ENCODE results near the gene MPHOSPH9. TPM values are rescaled to one million over a fixed set of nuclear protein-coding genes. Genes with fewer than 3 reads are reported as not detected.

MPHOSPH9 gene
- total and polyA plus RNA-seq, 2 donors (not counting 1 experiment from before 2014, with no cell fraction given), result 17.2 to 50.5 TPM

DNA sequence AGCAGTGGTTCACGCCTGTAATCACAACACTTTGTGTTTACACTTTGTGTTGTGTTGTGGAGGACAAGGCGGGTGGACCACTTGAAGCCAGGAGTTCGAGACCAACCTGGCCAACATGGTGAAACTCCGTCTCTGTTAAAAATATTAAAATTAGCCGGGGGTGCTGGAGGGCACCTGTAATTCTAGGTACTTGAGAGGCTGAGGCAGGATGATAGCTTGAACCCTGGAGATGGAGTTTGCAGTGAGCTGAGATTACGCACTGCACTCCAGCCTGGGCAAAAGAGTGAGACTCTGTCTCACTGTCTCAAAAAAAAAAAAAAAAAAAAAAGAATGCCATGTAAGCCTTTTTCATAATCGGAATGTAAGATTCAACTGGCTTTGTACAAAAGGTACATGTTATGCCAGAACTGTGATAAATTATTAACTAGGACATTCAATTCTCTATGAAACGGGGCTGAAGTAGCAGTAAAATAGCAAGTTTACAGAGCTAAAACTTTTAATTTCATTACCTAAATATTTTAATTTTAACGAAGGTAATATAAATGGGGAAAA is 68.2 kb downstream of the MPHOSPH9 start:
- Histone ChIP-seq H3K9ac (ENCODE audit: insufficient read depth, low read length) (no peak overlapping the region), H3K27me3 (ENCODE audit: control insufficient read depth, insufficient read depth, low read length) (no peaks in the 10 kb centered on the region), H3K4me2 (ENCODE audit: extremely low read depth, insufficient read depth, low read length) (no peak overlapping the region), H3K4me3 (replicated peaks in 1 of 4; ENCODE audit: control extremely low read depth in 1 of 4, insufficient read depth in 1 of 4, low read depth in 3 of 4, low read length in 4 of 4) (no peak overlapping the region), H3K4me1 (ENCODE audit: control insufficient read depth, extremely low read depth, insufficient read depth, low read length) (no peaks in the 10 kb centered on the region), H3K36me3 (ENCODE audit: control insufficient read depth, insufficient read depth, low read length) (peaks cover 5% of the 10 kb centered on the region), H3K79me2 (ENCODE audit: control insufficient read depth, insufficient read depth, low read length) (no peaks in the 10 kb centered on the region), H2AFZ (ENCODE audit: low read length) (no peak overlapping the region), H3K27ac (ENCODE audit: insufficient read depth, low read length) (no peak overlapping the region), H4K20me1 (ENCODE audit: control insufficient read depth, extremely low read depth, insufficient read depth, low read length) (no peaks in the 10 kb centered on the region), H3K9me3 (ENCODE audit: control insufficient read depth, insufficient read depth, low read depth, low read length) (no peaks in the 10 kb centered on the region)
- DNase-seq (ENCODE audit: low read depth in 2 of 2), result no peak
- TF ChIP-seq, protein P1, sequence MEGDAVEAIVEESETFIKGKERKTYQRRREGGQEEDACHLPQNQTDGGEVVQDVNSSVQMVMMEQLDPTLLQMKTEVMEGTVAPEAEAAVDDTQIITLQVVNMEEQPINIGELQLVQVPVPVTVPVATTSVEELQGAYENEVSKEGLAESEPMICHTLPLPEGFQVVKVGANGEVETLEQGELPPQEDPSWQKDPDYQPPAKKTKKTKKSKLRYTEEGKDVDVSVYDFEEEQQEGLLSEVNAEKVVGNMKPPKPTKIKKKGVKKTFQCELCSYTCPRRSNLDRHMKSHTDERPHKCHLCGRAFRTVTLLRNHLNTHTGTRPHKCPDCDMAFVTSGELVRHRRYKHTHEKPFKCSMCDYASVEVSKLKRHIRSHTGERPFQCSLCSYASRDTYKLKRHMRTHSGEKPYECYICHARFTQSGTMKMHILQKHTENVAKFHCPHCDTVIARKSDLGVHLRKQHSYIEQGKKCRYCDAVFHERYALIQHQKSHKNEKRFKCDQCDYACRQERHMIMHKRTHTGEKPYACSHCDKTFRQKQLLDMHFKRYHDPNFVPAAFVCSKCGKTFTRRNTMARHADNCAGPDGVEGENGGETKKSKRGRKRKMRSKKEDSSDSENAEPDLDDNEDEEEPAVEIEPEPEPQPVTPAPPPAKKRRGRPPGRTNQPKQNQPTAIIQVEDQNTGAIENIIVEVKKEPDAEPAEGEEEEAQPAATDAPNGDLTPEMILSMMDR (conservative IDR thresholded peaks at IDR 0.05 in 1 of 2, IDR thresholded peaks at IDR 0.05 in 1 of 2; ENCODE audit: low read depth in 1 of 2, low read length in 2 of 2), result no peak
- no peak for TF ChIP-seq EZH2 (IDR thresholded peaks at IDR 0.05; ENCODE audit: low read length, missing control alignments)

DNA sequence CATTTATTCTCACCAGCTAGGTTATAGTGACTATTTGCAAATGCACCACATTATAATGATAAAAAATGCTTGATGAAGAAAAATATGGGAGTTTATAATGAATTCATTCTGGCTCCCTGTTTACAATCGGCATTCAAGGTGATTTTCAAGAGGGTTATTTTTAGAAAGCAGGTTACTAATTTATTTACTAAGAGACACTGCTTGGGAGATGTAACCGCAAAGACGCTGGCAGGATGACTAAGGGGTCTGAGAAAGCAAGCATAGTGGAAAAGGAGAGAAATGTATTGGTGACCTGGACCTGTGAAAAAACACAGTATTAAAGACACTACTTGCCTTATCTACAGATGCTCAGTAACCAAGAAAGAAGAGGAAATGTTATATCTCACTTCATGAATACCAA is 68.7 kb downstream of the MPHOSPH9 start:
- no peak overlapping the region for H3K27ac ChIP-seq (ENCODE audit: insufficient read depth, low read length)
- no peak overlapping the region for H3K4me3 ChIP-seq (replicated peaks in 1 of 4; ENCODE audit: control extremely low read depth in 1 of 4, insufficient read depth in 1 of 4, low read depth in 3 of 4, low read length in 4 of 4)
- H3K9ac ChIP-seq (ENCODE audit: insufficient read depth, low read length), result no peak overlapping the region
- no peak for DNase-seq (ENCODE audit: low read depth in 2 of 2)
- H3K9me3 ChIP-seq (ENCODE audit: control insufficient read depth, insufficient read depth, low read depth, low read length), result no peaks in the 10 kb centered on the region
- H3K4me2 ChIP-seq (ENCODE audit: extremely low read depth, insufficient read depth, low read length), result no peak overlapping the region
- peaks cover 5% of the 10 kb centered on the region for H3K36me3 ChIP-seq (ENCODE audit: control insufficient read depth, insufficient read depth, low read length)
- H2AFZ ChIP-seq (ENCODE audit: low read length), result no peak overlapping the region
- H3K4me1 ChIP-seq (ENCODE audit: control insufficient read depth, extremely low read depth, insufficient read depth, low read length), result no peaks in the 10 kb centered on the region
- H3K79me2 ChIP-seq (ENCODE audit: control insufficient read depth, insufficient read depth, low read length), result no peaks in the 10 kb centered on the region
- TF ChIP-seq, protein P1 (conservative IDR thresholded peaks at IDR 0.05 in 1 of 2, IDR thresholded peaks at IDR 0.05 in 1 of 2; ENCODE audit: low read depth in 1 of 2, low read length in 2 of 2), result no peak
- no peak for TF ChIP-seq EZH2 (IDR thresholded peaks at IDR 0.05; ENCODE audit: low read length, missing control alignments)
- no peaks in the 10 kb centered on the region for H4K20me1 ChIP-seq (ENCODE audit: control insufficient read depth, extremely low read depth, insufficient read depth, low read length)
- H3K27me3 ChIP-seq (ENCODE audit: control insufficient read depth, insufficient read depth, low read length), result no peaks in the 10 kb centered on the region

DNA sequence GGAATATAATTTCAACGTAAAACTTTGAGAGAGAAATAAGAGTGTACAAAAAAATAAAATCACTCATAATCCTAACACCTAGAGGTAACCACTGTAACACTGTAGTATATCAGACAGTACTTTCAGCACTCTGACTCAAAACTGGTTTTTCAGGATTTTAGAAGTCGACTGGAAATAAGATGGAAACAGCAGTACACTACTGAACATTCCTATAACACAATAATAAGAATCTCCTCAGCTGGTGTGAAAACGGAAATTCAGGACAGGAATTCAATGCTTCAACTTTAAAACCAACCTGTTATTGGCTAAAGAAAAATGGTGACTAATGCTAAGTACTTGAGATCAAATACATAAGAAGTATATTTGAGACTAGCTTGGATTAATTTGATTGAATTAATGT is 69.7 kb downstream of the MPHOSPH9 start:
- DNase-seq (ENCODE audit: low read depth in 2 of 2), result no peak
- TF ChIP-seq, protein P1 (conservative IDR thresholded peaks at IDR 0.05 in 1 of 2, IDR thresholded peaks at IDR 0.05 in 1 of 2; ENCODE audit: low read depth in 1 of 2, low read length in 2 of 2), result no peak
- TF ChIP-seq EZH2 (IDR thresholded peaks at IDR 0.05; ENCODE audit: low read length, missing control alignments), result no peak
- Histone ChIP-seq H3K4me3 (replicated peaks in 1 of 4; ENCODE audit: control extremely low read depth in 1 of 4, insufficient read depth in 1 of 4, low read depth in 3 of 4, low read length in 4 of 4) (no peak overlapping the region), H3K4me1 (ENCODE audit: control insufficient read depth, extremely low read depth, insufficient read depth, low read length) (no peaks in the 10 kb centered on the region), H3K9me3 (ENCODE audit: control insufficient read depth, insufficient read depth, low read depth, low read length) (no peaks in the 10 kb centered on the region), H4K20me1 (ENCODE audit: control insufficient read depth, extremely low read depth, insufficient read depth, low read length) (no peaks in the 10 kb centered on the region), H2AFZ (ENCODE audit: low read length) (no peak overlapping the region), H3K36me3 (ENCODE audit: control insufficient read depth, insufficient read depth, low read length) (peaks cover 5% of the 10 kb centered on the region), H3K9ac (ENCODE audit: insufficient read depth, low read length) (no peak overlapping the region), H3K27ac (ENCODE audit: insufficient read depth, low read length) (no peak overlapping the region), H3K79me2 (ENCODE audit: control insufficient read depth, insufficient read depth, low read length) (no peaks in the 10 kb centered on the region), H3K4me2 (ENCODE audit: extremely low read depth, insufficient read depth, low read length) (no peak overlapping the region), H3K27me3 (ENCODE audit: control insufficient read depth, insufficient read depth, low read length) (no peaks in the 10 kb centered on the region)
